Stimulated activated memory B cell treated with anti-CD40 and anti-IgM and Interleukin-4, amounts not matched to agents 10 μg/mL and 1 μg/mL and 100 μg/mL, for 72 hours (primary cell): ENCODE data around the gene ANO7.

ENCODE experiments used
- ATAC-seq: fragments of 150-1000 bp; cut with Tn5 transposase; 2 replicates; pipeline ENCODE4 v1.10.0; 2021
- H3K27ac Mint-ChIP-seq: one replicate; pipeline ENCODE4 v1.8.0; 2022; ENCODE audit warnings: mild to moderate bottlenecking, mixed read lengths
- H3K27me3 Mint-ChIP-seq: one replicate; pipeline ENCODE4 v1.8.0; 2022; ENCODE audit warnings: mixed read lengths
- H3K36me3 Mint-ChIP-seq: one replicate; pipeline ENCODE4 v1.8.0; 2022; ENCODE audit warnings: mixed read lengths
- H3K4me1 Mint-ChIP-seq: one replicate; pipeline ENCODE4 v1.8.0; 2022; ENCODE audit warnings: mixed read lengths
- H3K4me3 Mint-ChIP-seq: one replicate; pipeline ENCODE4 v1.8.0; 2022; ENCODE audit warnings: mild to moderate bottlenecking, moderate library complexity, mixed read lengths
- H3K9me3 Mint-ChIP-seq: one replicate; pipeline ENCODE4 v1.8.0; 2022; ENCODE audit warnings: mixed read lengths

The ANO7 gene

DNA sequence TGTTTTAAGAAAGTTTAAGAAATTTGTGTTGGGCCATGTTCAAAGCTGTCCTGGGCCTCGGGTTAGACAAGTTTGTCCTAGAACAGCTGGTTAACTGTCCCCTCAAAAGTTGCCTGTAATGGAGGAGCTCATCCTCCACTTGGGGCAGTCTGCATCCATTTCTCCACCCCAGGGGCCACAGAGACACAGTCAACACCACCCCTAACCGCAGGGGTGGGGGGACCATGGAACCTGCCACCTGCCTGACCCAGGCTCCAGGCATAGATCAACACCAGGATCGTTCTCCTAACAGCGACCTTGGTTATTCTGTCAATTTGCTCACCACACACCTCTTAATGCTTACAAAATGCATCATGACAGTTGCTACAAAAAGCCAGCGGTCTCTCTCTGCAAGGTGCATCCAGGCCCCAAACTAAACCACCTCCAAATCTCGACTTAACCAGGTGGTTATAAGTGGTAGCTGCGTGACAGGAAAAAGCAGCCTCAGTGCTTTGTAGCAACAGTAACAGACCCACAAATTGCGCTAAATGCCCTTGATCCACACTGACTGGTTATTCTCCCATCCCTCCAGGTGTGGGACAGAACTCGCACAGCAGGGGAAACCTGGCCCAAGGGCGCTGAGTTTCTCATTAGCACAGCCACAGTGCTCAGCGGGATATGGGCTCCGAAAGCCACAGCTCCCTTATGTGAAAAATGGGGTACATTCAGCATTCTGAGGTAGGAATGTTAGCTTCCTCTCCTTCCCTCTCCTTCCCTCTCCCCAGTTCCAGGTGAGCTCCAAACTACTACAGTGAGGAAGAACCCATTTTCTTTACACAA lies 79.0 kb downstream of the ANO7 start:
- Mint-ChIP-seq H3K27me3 (no peaks in the 10 kb centered on the region), H3K4me1 (peaks cover 34% of the 10 kb centered on the region), H3K36me3 (peaks cover 54% of the 10 kb centered on the region), H3K27ac (no peak overlapping the region), H3K9me3 (no peaks in the 10 kb centered on the region), H3K4me3 (no peak overlapping the region)
- no peak for ATAC-seq

DNA sequence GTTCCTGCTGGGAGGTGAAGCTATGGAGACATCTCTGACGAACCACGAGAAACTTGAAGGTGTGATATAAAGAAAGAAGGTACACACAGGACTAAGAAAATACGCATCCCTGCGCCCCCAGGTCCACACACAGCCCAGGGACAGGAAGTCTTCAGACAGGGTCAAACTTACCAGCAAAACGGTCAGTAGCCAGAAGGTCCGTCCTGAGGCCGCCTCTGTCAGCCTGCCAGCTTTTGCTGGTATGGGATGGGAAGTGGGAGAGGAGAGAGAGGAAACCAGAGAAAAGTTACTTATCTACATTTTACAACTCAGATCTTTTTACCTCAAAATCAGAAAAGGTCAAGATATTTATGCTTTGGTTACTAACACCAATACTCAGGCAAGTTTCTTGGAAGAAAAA lies 79.8 kb downstream of the ANO7 start:
- no peak overlapping the region for H3K27ac Mint-ChIP-seq
- H3K36me3 Mint-ChIP-seq = peaks cover 46% of the 10 kb centered on the region
- H3K4me3 Mint-ChIP-seq = no peak overlapping the region
- no peaks in the 10 kb centered on the region for H3K9me3 Mint-ChIP-seq
- no peak for ATAC-seq
- H3K27me3 Mint-ChIP-seq = no peaks in the 10 kb centered on the region
- H3K4me1 Mint-ChIP-seq = peaks cover 39% of the 10 kb centered on the region

DNA sequence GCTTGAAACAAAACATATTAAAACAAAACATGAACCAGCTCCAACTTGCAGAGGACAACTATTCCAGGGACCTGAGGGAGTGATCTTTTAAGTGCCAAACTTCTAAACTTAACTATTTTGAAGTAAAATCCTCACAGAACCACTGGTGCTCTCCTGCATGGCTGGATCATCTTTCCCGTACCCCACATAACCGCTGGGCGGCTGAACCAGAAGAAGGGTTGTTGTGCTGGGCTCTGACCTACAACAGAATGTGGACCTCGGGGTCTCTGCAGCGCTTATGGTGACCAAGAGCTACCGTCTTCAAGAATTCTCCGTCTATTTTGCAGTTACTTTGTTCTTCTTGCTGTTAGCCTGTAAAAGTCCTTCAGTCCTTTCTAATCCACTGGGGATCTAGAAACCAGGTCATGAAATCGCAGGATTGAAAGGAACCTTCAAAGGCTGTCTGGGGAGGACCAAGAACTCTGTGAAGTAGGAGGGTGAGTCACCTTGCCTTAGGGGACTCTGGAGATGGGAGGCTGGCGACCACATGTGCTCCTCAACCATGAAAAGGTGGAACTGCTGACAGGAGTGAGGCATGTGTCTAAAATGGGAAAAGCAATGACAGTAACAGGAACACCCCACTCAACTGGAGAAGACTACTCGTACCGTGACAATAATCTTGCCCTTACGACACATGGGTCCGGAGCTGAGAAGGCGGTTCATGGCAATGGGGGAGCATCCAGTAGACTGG lies 80.4 kb downstream of the ANO7 start:
- H3K4me1 Mint-ChIP-seq = peaks cover 45% of the 10 kb centered on the region

DNA sequence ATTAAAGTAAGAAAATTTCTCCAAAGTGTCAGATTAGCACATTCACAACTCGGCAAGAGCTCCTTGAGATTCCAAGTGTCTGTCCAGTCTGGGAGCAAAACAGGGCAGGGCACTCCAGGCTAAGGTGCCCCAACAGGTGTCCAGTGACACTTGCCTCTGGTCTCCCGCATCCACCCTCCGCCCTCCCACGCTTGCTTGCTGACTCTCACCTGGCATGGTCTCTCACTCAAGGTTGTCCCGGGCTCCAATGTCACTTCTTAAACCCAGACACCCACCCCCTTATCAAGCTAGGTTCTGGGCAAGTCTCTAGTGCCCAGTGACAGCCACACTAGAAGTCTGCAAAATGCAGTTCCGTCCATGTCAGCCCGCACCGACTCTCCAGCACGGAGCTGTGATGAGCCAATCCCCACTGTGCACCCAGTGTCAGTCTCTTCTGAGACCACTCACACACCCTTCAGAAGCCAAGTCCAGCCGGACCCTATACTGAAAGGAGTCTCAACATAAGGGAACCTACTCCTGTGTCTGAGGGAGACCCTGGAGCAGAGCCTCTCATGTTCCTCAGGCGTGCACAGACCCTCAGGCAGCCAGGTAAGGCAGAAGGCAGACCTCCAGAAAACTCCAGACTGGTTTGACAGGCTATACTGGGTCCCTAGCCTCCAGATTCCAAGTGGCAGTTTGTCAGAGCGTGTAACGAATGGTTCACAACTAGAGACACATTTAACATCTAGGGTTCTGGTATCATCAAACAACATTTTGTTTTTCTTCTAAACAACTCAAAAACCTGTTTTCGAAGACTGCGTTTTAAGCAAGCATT lies 81.4 kb downstream of the ANO7 start:
- ATAC-seq = no peak
- Mint-ChIP-seq H3K4me1 (peaks cover 54% of the 10 kb centered on the region), H3K36me3 (peaks cover 43% of the 10 kb centered on the region), H3K4me3 (no peak overlapping the region), H3K27me3 (no peaks in the 10 kb centered on the region), H3K9me3 (no peaks in the 10 kb centered on the region), H3K27ac (no peak overlapping the region)

More for the DNA sequence above, 80.4 kb downstream of the ANO7 start:
- ATAC-seq = no peak
- Mint-ChIP-seq H3K27me3 (no peaks in the 10 kb centered on the region), H3K4me3 (no peak overlapping the region), H3K36me3 (peaks cover 40% of the 10 kb centered on the region), H3K27ac (no peak overlapping the region), H3K9me3 (no peaks in the 10 kb centered on the region)

DNA sequence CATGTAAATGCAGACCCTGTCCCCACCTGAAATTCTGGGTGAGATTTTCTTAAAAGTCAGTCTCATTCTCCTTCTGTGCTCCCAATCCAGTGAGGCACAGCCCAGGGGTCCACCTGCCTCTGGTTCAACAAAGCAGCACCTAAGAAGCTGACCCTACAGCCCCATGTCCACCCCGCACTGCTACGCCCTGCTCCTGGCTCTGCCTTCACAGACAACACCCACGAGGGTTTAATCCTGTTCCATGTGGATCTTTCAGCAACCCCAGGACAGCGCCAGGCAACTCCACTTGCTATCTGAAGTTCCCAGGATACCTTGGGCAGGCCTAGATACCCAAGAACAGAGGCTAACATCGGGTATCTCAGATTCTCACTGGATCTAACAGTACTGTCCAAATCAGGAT lies 82.1 kb downstream of the ANO7 start:
- Mint-ChIP-seq H3K4me1 (peaks cover 54% of the 10 kb centered on the region), H3K9me3 (peaks cover 6% of the 10 kb centered on the region), H3K27me3 (no peaks in the 10 kb centered on the region), H3K4me3 (no peak overlapping the region), H3K36me3 (peaks cover 46% of the 10 kb centered on the region), H3K27ac (peak overlapping the region; percentile 85)
- ATAC-seq = no peak

DNA sequence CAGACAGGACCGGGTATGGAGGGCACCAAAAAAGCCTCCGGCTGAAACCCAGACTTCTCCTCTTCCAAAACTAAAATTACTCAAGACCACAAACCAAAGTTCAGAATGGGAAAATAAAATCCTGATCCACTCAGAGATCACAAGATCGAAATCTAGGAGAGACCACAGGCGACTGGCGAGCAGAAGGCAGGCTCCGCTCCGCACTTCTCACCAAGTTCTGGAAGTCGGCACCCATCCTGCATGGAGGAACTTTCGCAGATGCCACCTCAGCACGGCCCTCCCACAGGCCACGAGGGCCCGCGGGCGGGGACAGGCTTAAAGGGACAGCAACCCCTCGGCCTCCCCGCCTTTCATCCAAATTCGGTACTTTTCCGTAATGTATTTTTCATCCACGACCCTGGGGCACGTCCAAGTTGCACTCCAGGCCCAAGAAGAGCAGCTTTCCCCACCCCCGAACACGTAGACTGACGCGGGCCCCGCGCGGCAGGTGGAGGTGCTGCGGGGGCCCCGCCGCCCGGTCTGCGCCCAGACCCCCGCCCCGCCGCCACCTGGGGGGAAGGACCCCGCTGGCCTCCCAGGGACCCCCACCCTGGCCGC lies 83.3 kb downstream of the ANO7 start:
- Mint-ChIP-seq H3K4me1 (peaks cover 54% of the 10 kb centered on the region), H3K27me3 (no peaks in the 10 kb centered on the region), H3K4me3 (peak overlapping the region; percentile 87), H3K27ac (peak overlapping the region; percentile 85), H3K9me3 (peaks cover 9% of the 10 kb centered on the region), H3K36me3 (peaks cover 46% of the 10 kb centered on the region)
- ATAC-seq = peak; percentile 79

DNA sequence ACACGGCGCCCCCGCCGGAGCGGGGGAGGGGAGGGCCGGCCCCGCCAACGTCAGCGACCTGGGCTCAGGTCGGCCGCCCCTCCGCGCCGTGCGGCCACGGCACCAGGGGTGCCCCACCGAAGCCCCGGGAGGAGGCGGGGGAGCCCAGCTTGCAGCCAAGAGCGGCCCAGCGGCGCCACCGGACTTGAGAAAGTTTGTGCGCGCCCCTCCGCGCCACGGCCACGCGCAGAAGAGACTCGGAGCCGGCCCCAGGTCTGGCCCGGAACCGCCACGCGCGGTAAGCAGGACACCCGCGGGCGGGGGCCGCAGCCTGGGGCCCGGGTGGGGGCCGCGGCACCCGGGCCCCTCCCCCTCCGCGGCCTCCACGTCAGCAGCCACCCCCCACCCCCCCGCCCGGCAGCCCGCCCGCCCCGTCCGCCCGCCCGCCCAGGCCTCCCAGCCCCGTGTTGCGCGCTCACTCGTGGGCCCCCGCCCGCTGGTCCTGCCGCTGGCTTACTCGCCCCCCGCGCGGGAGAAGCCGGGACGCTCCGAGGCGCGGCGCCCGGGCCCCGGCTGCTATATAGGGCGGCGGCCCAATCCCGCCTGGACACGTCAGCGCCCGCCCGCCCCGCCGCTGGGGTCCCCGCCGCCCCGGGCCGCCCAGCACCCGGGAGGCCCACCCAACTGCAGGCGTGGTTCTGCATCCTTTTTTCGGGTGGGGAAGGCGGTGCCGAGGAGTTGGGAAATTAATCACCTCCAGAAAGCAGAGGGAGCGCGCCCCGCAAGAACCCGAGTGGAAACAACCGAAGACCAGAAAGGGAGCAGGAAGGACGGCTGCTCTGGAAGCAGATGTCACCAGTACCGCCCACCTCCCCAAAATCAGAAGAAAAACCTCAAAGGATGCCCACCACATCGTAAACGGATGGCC lies 84.1 kb downstream of the ANO7 start:
- Mint-ChIP-seq H3K27ac (peak overlapping the region; percentile 85), H3K36me3 (peaks cover 45% of the 10 kb centered on the region), H3K9me3 (peaks cover 9% of the 10 kb centered on the region), H3K27me3 (no peaks in the 10 kb centered on the region), H3K4me1 (peaks cover 53% of the 10 kb centered on the region), H3K4me3 (peak overlapping the region; percentile 75)
- ATAC-seq = peak; percentile 85

DNA sequence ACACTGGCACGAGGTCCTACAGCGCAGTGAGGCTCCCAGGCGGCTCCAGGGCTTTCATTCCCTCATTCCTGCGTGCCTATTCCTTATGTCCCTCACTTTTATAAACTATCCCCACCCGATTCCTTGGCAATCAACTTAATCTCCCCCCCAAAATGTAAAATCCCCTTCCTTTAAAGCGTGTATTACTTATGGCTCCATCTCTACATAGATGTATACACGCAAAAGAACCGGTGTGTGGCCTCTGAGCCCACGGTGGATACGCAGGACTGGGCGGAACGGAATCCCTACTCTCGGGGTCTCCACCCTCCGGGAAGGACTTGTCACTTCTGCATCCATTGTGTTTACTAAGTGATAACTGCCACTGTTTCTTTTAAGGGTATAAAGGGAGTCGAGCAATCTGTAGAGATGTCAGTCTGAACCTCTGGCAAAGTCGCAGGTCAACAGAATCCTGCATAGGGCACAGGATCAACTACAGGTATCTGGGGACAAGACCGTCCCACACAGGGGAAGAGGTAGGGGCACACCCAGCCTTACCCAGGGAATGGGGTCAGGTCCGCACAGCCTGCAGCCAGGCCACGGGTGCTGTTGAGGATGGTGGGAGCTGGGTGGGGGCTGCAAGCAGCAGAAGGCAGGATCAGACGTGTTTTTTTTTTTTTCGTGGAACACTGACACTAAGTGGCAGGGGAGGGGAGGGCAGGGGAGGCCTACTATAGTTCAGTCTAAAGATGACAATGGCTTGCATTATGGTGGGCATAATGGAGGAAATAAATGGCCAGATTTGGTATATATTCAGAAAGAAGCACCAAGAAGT lies 84.9 kb downstream of the ANO7 start:
- H3K4me1 Mint-ChIP-seq = peaks cover 45% of the 10 kb centered on the region
- peak overlapping the region; percentile 72 for H3K27ac Mint-ChIP-seq
- peaks cover 9% of the 10 kb centered on the region for H3K9me3 Mint-ChIP-seq
- H3K36me3 Mint-ChIP-seq = peaks cover 39% of the 10 kb centered on the region
- H3K4me3 Mint-ChIP-seq = peak overlapping the region; percentile 75
- no peak for ATAC-seq
- H3K27me3 Mint-ChIP-seq = no peaks in the 10 kb centered on the region

DNA sequence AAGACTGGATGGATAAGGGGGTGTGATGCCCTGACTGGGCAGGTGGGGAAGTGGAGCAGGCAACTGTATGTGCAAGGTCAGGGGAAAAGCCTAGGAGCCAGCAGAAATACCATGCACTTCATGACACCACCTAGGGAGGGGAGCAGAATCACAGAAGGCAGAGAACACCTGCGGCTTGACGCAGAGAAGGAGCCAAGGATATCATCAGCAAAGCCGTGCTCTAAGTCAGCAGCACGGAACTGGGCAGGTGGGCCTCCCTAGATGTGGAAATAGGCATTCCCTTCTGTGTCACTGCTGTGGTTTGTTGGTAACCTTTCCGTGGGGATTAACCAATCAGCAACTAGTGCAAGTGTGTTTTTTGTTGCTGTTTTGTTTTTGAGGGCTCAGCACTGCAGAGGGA lies 85.7 kb downstream of the ANO7 start:
- H3K36me3 Mint-ChIP-seq = peaks cover 32% of the 10 kb centered on the region
- no peaks in the 10 kb centered on the region for H3K27me3 Mint-ChIP-seq
- H3K4me1 Mint-ChIP-seq = peaks cover 40% of the 10 kb centered on the region
- H3K27ac Mint-ChIP-seq = no peak overlapping the region
- H3K9me3 Mint-ChIP-seq = peaks cover 9% of the 10 kb centered on the region
- H3K4me3 Mint-ChIP-seq = no peak overlapping the region
- no peak for ATAC-seq
